Smooth muscle cell (in vitro differentiated cells): ENCODE results near the gene HSPBAP1. TPM values are rescaled to one million over a fixed set of nuclear protein-coding genes. Genes with fewer than 3 reads are reported as not detected.

ENCODE experiments used
- DNase-seq: peaks from one replicate; lab custom pipeline; 2025; ENCODE audit not compliant: unreplicated experiment; lab: John Stamatoyannopoulos, UW
- H2AFZ ChIP-seq: fragments of 200-600 bp; sonication (generic); 2 replicates; pipeline ENCODE4 v1.6.0; 2016; ENCODE audit warnings: antibody characterized with exemption, low read depth, mild to moderate bottlenecking
- H3F3A ChIP-seq: fragments of 200-600 bp; sonication (generic); 2 replicates; pipeline ENCODE4 v1.6.0; 2017; ENCODE audit warnings: antibody characterized with exemption, low read depth
- H3K27ac ChIP-seq: fragments of 200-600 bp; sonication (generic); 2 replicates; pipeline ENCODE4 v1.5.1; 2016; ENCODE audit warnings: low read depth, mild to moderate bottlenecking
- H3K27me3 ChIP-seq: fragments of 200-600 bp; sonication (generic); 2 replicates; pipeline ENCODE4 v1.6.1; 2016; ENCODE audit warnings: low read depth, mild to moderate bottlenecking
- H3K36me3 ChIP-seq: fragments of 200-600 bp; sonication (generic); 2 replicates; pipeline ENCODE4 v1.5.1; 2016; ENCODE audit warnings: low read depth
- H3K4me1 ChIP-seq: fragments of 200-600 bp; sonication (generic); 2 replicates; pipeline ENCODE4 v1.5.1; 2016; ENCODE audit warnings: low read depth
- H3K4me2 ChIP-seq: fragments of 200-600 bp; sonication (generic); 2 replicates; pipeline ENCODE4 v1.6.0; 2016; ENCODE audit warnings: mild to moderate bottlenecking
- H3K4me3 ChIP-seq: fragments of 200-600 bp; sonication (generic); 2 replicates; pipeline ENCODE4 v1.5.1; 2016; ENCODE audit warnings: mild to moderate bottlenecking
- H3K79me2 ChIP-seq: fragments of 200-600 bp; sonication (generic); 2 replicates; pipeline ENCODE4 v1.6.0; 2016; ENCODE audit warnings: low read depth, mild to moderate bottlenecking
- H3K9ac ChIP-seq: fragments of 200-600 bp; sonication (generic); 2 replicates; pipeline ENCODE4 v1.6.0; 2016; ENCODE audit warnings: low read depth
- H3K9me3 ChIP-seq: fragments of 200-600 bp; sonication (generic); replicated peaks from 2 replicates; pipeline ENCODE4 v1.5.1; 2016; ENCODE audit warnings: low read depth
- H4K20me1 ChIP-seq: fragments of 200-600 bp; sonication (generic); 2 replicates; pipeline ENCODE4 v1.6.0; 2016; ENCODE audit warnings: low read depth
- WGBS: methylation state at CpG from one replicate; pipeline ENCODE4 v1.1.7; 2016; ENCODE audit warnings: low lambda C conversion rate; 5-methylcytosine and 5-hydroxymethylcytosine counted together
- polyA plus RNA-seq: library from polyadenylated mRNA; unstranded; fragments of >200 nt; fragmentation: Nextera tagmentation; extraction: Ambion mirVana; gene quantifications from 2 replicates; pipeline ENCODE4 v1.2.1, GENCODE V29; 2016
- total RNA-seq: library from RNA; depleted of rRNA; stranded (reverse); fragments of >200 nt; gene quantifications from 2 replicates; pipeline ENCODE4 v1.2.3, GENCODE V29; 2014
- TF ChIP-seq, protein P1 (sequence below): fragments of 200-600 bp; sonication (generic); IDR thresholded peaks from 2 replicates; pipeline ENCODE4 v1.5.1; 2017; ENCODE audit warnings: borderline replicate concordance, mild to moderate bottlenecking, antibody characterized with exemption; ENCODE audit not compliant: insufficient read depth, poor library complexity, severe bottlenecking

HSPBAP1 gene
- total and polyA plus RNA-seq, 2 experiments from 2014 or later: 2.7 to 3.6 TPM

DNA sequence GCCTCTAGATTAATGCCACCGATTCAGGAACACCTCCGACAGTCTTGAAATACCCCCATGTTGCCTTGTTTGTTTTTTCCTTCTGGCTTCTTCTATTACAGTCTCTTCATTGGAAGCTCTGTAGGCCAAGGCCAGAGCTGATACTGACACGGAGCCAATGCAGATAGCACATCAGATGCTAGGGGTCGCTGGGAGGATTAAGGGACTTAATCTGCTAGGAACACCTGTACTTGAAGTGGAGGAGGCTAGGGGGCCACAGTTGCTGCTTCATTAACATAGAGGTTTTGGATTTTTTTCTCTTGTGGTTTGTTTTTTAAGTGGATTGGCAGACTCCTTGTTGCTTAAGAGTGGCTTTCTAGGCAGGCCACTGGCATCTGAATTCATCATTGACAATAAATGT lies 63.4 kb downstream of the HSPBAP1 start:
- Histone ChIP-seq H4K20me1 (no peaks in the 10 kb centered on the region), H3K27ac (no peak overlapping the region), H3K79me2 (no peaks in the 10 kb centered on the region), H3K9ac (no peak overlapping the region), H3K9me3 (no peaks in the 10 kb centered on the region), H3K4me3 (no peak overlapping the region), H3K4me2 (no peak overlapping the region), H3K36me3 (no peaks in the 10 kb centered on the region), H3K27me3 (no peaks in the 10 kb centered on the region), H2AFZ (no peak overlapping the region), H3K4me1 (no peaks in the 10 kb centered on the region), H3F3A (no peaks in the 10 kb centered on the region)
- TF ChIP-seq, protein P1, sequence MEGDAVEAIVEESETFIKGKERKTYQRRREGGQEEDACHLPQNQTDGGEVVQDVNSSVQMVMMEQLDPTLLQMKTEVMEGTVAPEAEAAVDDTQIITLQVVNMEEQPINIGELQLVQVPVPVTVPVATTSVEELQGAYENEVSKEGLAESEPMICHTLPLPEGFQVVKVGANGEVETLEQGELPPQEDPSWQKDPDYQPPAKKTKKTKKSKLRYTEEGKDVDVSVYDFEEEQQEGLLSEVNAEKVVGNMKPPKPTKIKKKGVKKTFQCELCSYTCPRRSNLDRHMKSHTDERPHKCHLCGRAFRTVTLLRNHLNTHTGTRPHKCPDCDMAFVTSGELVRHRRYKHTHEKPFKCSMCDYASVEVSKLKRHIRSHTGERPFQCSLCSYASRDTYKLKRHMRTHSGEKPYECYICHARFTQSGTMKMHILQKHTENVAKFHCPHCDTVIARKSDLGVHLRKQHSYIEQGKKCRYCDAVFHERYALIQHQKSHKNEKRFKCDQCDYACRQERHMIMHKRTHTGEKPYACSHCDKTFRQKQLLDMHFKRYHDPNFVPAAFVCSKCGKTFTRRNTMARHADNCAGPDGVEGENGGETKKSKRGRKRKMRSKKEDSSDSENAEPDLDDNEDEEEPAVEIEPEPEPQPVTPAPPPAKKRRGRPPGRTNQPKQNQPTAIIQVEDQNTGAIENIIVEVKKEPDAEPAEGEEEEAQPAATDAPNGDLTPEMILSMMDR: no peak
- WGBS: 86% methylated on average over 4 of the region's 4 CpGs
- no peak for DNase-seq

DNA sequence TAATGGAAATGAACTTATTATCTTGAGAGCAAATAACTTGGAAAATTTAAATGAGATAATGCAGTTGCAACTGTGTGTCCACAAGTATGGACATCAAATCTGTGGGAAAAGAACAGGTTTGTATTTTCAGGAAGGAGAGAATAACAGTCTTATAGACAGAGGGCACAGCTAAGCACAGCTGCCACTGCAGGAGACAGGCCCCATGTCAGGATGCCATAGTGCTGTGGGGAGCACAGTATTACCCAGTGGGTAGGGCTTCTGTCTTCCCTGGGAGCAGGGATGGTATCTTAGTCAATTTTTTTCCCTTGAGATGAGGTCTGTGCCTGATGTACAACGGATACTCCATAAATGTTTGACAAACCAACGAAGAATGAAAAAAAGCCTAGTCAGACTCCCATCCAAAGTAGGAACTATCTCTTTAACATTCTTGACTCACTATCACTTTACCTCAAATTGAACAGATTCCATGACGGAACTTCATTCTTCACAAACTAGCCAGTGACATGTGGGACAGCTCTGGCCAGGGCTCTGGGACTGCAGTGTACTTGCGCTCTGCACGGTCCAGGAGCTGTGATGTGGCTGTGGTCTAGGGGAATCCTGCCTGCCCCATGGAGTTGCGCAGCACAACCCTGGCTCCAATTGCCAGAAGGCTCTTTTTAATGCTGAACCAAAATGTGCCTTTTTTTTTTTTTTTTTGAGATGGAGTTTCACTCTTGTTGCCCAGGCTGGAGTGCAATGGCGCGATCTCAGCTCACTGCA lies 64.7 kb downstream of the HSPBAP1 start:
- H3F3A ChIP-seq: no peaks in the 10 kb centered on the region
- no peaks in the 10 kb centered on the region for H3K4me1 ChIP-seq
- no peak overlapping the region for H3K27ac ChIP-seq
- no peaks in the 10 kb centered on the region for H4K20me1 ChIP-seq
- H3K9ac ChIP-seq: no peak overlapping the region
- no peak overlapping the region for H3K4me2 ChIP-seq
- no peak overlapping the region for H2AFZ ChIP-seq
- H3K9me3 ChIP-seq: no peaks in the 10 kb centered on the region
- no peak overlapping the region for H3K4me3 ChIP-seq
- TF ChIP-seq, protein P1: no peak
- no peaks in the 10 kb centered on the region for H3K79me2 ChIP-seq
- no peaks in the 10 kb centered on the region for H3K27me3 ChIP-seq
- H3K36me3 ChIP-seq: no peaks in the 10 kb centered on the region
- 95% methylated on average over 8 of the region's 8 CpGs for WGBS
- no peak for DNase-seq

DNA sequence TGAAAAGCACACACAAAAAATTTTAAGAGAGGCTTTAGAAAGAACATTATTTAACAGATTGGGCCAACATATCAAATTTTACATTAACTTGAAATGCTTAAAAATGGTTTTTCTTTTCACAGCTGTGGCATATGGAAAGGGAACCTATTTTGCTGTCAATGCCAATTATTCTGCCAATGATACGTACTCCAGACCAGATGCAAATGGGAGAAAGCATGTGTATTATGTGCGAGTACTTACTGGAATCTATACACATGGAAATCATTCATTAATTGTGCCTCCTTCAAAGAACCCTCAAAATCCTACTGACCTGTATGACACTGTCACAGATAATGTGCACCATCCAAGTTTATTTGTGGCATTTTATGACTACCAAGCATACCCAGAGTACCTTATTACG lies 65.4 kb downstream of the HSPBAP1 start:
- H4K20me1 ChIP-seq: no peaks in the 10 kb centered on the region
- H3K27ac ChIP-seq: no peak overlapping the region
- no peaks in the 10 kb centered on the region for H3K79me2 ChIP-seq
- DNase-seq: no peak
- H3K9me3 ChIP-seq: no peaks in the 10 kb centered on the region
- no peaks in the 10 kb centered on the region for H3K36me3 ChIP-seq
- TF ChIP-seq, protein P1: no peak
- H3K27me3 ChIP-seq: no peaks in the 10 kb centered on the region
- no peak overlapping the region for H3K4me2 ChIP-seq
- whole genome bisulfite sequencing: 93% methylated on average over 3 of the region's 3 CpGs
- H3F3A ChIP-seq: no peaks in the 10 kb centered on the region
- H2AFZ ChIP-seq: no peak overlapping the region
- H3K4me3 ChIP-seq: no peak overlapping the region
- no peak overlapping the region for H3K9ac ChIP-seq
- H3K4me1 ChIP-seq: no peaks in the 10 kb centered on the region

DNA sequence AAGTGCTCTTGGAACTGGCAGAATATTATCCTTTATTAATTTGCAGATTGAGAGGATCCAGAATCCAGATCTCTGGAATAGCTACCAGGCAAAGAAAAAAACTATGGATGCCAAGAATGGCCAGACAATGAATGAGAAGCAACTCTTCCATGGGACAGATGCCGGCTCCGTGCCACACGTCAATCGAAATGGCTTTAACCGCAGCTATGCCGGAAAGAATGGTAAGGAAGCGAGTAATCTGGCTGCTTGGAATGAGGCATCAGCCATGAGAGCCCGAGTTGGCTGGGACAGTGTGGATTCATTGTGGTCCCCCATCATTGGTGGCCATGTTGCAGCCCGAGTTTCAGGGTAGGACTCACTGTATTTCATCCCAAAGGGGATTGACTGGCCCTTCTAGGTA lies 65.9 kb downstream of the HSPBAP1 start:
- WGBS: 98% methylated on average over 9 of the region's 9 CpGs
- Histone ChIP-seq H3K9me3 (no peaks in the 10 kb centered on the region), H4K20me1 (no peaks in the 10 kb centered on the region), H3K27me3 (no peaks in the 10 kb centered on the region), H3K79me2 (no peaks in the 10 kb centered on the region), H3K36me3 (no peaks in the 10 kb centered on the region), H3K4me2 (no peak overlapping the region), H3K4me1 (no peaks in the 10 kb centered on the region), H3K9ac (no peak overlapping the region), H3K4me3 (no peak overlapping the region), H3K27ac (no peak overlapping the region), H3F3A (no peaks in the 10 kb centered on the region), H2AFZ (no peak overlapping the region)
- no peak for DNase-seq
- TF ChIP-seq, protein P1: no peak
